Activated naive CD4-positive, alpha-beta T cell treated with anti-CD3 and anti-CD28 coated beads, Interleukin-2, amount 50 U/mL, for 72 hours (primary cell): Measurements from ENCODE around the gene OLFML2B. TPM values are rescaled to one million over a fixed set of nuclear protein-coding genes. Genes with fewer than 3 reads are reported as not detected.

Experiments
- ATAC-seq, 2 donors: fragments of 150-1000 bp; cut with Tn5 transposase; 2 replicates each; pipeline ENCODE4 v1.10.0; 2021; ENCODE audit warnings: mild to moderate bottlenecking in 2 of 2, moderate library complexity in 2 of 2
- DNase-seq, 2 donors: peaks; one replicate each; pipeline ENCODE4 v3.0.0; 2021 to 2022; ENCODE audit warnings: low spot score in 2 of 2
- H3K27ac Mint-ChIP-seq, 2 donors: one replicate each; pipeline ENCODE4 v1.8.0; 2022; ENCODE audit warnings: mild to moderate bottlenecking in 2 of 2, mixed read lengths in 2 of 2
- H3K36me3 Mint-ChIP-seq, 2 donors: one replicate each; pipeline ENCODE4 v1.8.0; 2022; ENCODE audit warnings: mixed read lengths in 2 of 2
- H3K9me3 Mint-ChIP-seq, 2 donors: one replicate each; pipeline ENCODE4 v1.8.0; 2022; ENCODE audit warnings: mixed read lengths in 2 of 2
- total RNA-seq, 2 donors: library from RNA; stranded (reverse); gene quantifications; one replicate each; pipeline ENCODE4 v1.2.3, GENCODE V29; 2022

The OLFML2B gene
- total RNA-seq, 2 donors from 2014 or later: 0.14 to 0.18 TPM

GRCh38 chr1:162042361-162042760, 18.7 kb upstream of the OLFML2B start:
- no peaks in the 10 kb centered on the region for H3K36me3 Mint-ChIP-seq
- no peaks in the 10 kb centered on the region for H3K9me3 Mint-ChIP-seq
- H3K27ac Mint-ChIP-seq: no peak overlapping the region
- no peak for DNase-seq
- ATAC-seq: no peak

- no peak for DNase-seq
- Mint-ChIP-seq H3K9me3 (no peaks in the 10 kb centered on the region), H3K36me3 (no peaks in the 10 kb centered on the region), H3K27ac (no peak overlapping the region)
- no peak for ATAC-seq
These were observed 17.0 kb upstream of the OLFML2B start for GRCh38 chr1:162040657-162041056.

GRCh38 chr1:162040001-162040400, 16.3 kb upstream of the OLFML2B start:
- Mint-ChIP-seq H3K27ac (no peak overlapping the region), H3K36me3 (no peaks in the 10 kb centered on the region), H3K9me3 (no peaks in the 10 kb centered on the region)
- DNase-seq: no peak
- ATAC-seq: no peak

GRCh38 chr1:162038624-162039023, 15.0 kb upstream of the OLFML2B start:
- H3K9me3 Mint-ChIP-seq: no peaks in the 10 kb centered on the region
- no peaks in the 10 kb centered on the region for H3K36me3 Mint-ChIP-seq
- ATAC-seq (no peak), DNase-seq (no peak)
- H3K27ac Mint-ChIP-seq: no peak overlapping the region

- Mint-ChIP-seq H3K9me3 (no peaks in the 10 kb centered on the region), H3K36me3 (no peaks in the 10 kb centered on the region)
- ATAC-seq: no peak
These were observed 12.5 kb upstream of the OLFML2B start for GRCh38 chr1:162036163-162036562.

GRCh38 chr1:162035241-162035640, 11.6 kb upstream of the OLFML2B start:
- H3K36me3 Mint-ChIP-seq: no peaks in the 10 kb centered on the region
- H3K27ac Mint-ChIP-seq: no peak overlapping the region
- DNase-seq (no peak), ATAC-seq (peak; percentile 30 to 36)
- H3K9me3 Mint-ChIP-seq: no peaks in the 10 kb centered on the region

More at GRCh38 chr1:162036163-162036562, 12.5 kb upstream of the OLFML2B start:
- no peak overlapping the region for H3K27ac Mint-ChIP-seq
- no peak for DNase-seq

GRCh38 chr1:162033428-162033827, 9.8 kb upstream of the OLFML2B start:
- Mint-ChIP-seq H3K36me3 (no peaks in the 10 kb centered on the region), H3K27ac (no peak overlapping the region), H3K9me3 (no peaks in the 10 kb centered on the region)
- DNase-seq (no peak), ATAC-seq (no peak)

GRCh38 chr1:162030759-162031280, 7.2 kb upstream of the OLFML2B start:
- ATAC-seq (no peak), DNase-seq (no peak)
- Mint-ChIP-seq H3K36me3 (no peaks in the 10 kb centered on the region), H3K9me3 (no peaks in the 10 kb centered on the region), H3K27ac (no peak overlapping the region)

- Mint-ChIP-seq H3K9me3 (no peaks in the 10 kb centered on the region), H3K27ac (no peak overlapping the region), H3K36me3 (no peaks in the 10 kb centered on the region)
- DNase-seq (no peak), ATAC-seq (no peak)
These were observed 5.5 kb upstream of the OLFML2B start for GRCh38 chr1:162029157-162029556.

GRCh38 chr1:162028726-162029125, 5.1 kb upstream of the OLFML2B start:
- no peaks in the 10 kb centered on the region for H3K9me3 Mint-ChIP-seq
- no peak overlapping the region for H3K27ac Mint-ChIP-seq
- DNase-seq: no peak

GRCh38 chr1:162026881-162027280, 3.2 kb upstream of the OLFML2B start:
- no peak for DNase-seq
- no peak for ATAC-seq
- Mint-ChIP-seq H3K27ac (no peak overlapping the region), H3K36me3 (peaks cover 0 to 4% of the 10 kb centered on the region in 2 donors), H3K9me3 (no peaks in the 10 kb centered on the region)

More at GRCh38 chr1:162028726-162029125, 5.1 kb upstream of the OLFML2B start:
- no peak for ATAC-seq
- no peaks in the 10 kb centered on the region for H3K36me3 Mint-ChIP-seq

- H3K36me3 Mint-ChIP-seq: peaks cover 0 to 4% of the 10 kb centered on the region in 2 donors
- ATAC-seq (no peak), DNase-seq (no peak)
- no peaks in the 10 kb centered on the region for H3K9me3 Mint-ChIP-seq
- no peak overlapping the region for H3K27ac Mint-ChIP-seq
These were observed 1.9 kb upstream of the OLFML2B start for GRCh38 chr1:162025541-162025940.

GRCh38 chr1:162023181-162023546, 505 bp downstream of the OLFML2B start:
- Mint-ChIP-seq H3K27ac (no peak overlapping the region), H3K36me3 (peaks cover 0 to 4% of the 10 kb centered on the region in 2 donors), H3K9me3 (no peaks in the 10 kb centered on the region)
- ATAC-seq: no peak
- no peak for DNase-seq

GRCh38 chr1:162022626-162023025, 1.0 kb downstream of the OLFML2B start:
- ATAC-seq: no peak
- H3K27ac Mint-ChIP-seq: no peak overlapping the region
- no peak for DNase-seq
- peaks cover 0 to 4% of the 10 kb centered on the region in 2 donors for H3K36me3 Mint-ChIP-seq
- no peaks in the 10 kb centered on the region for H3K9me3 Mint-ChIP-seq

GRCh38 chr1:162021124-162021523, 2.5 kb downstream of the OLFML2B start:
- peaks cover 0 to 4% of the 10 kb centered on the region in 2 donors for H3K36me3 Mint-ChIP-seq
- no peak for DNase-seq
- no peak overlapping the region for H3K27ac Mint-ChIP-seq
- H3K9me3 Mint-ChIP-seq: no peaks in the 10 kb centered on the region
- no peak for ATAC-seq

GRCh38 chr1:162020150-162020549, 3.5 kb downstream of the OLFML2B start:
- Mint-ChIP-seq H3K36me3 (peaks cover 0 to 4% of the 10 kb centered on the region in 2 donors), H3K9me3 (no peaks in the 10 kb centered on the region), H3K27ac (peak overlapping the region in 1 of 2 donors; percentile 5)
- ATAC-seq (no peak), DNase-seq (no peak)

- no peak for DNase-seq
- no peak overlapping the region for H3K27ac Mint-ChIP-seq
- H3K9me3 Mint-ChIP-seq: no peaks in the 10 kb centered on the region
- ATAC-seq: no peak
- H3K36me3 Mint-ChIP-seq: peaks cover 0 to 4% of the 10 kb centered on the region in 2 donors
These were observed 4.2 kb downstream of the OLFML2B start for GRCh38 chr1:162019446-162019845.

GRCh38 chr1:162019006-162019405, 4.7 kb downstream of the OLFML2B start:
- ATAC-seq (no peak), DNase-seq (no peak)
- Mint-ChIP-seq H3K36me3 (peaks cover 0 to 4% of the 10 kb centered on the region in 2 donors), H3K9me3 (no peaks in the 10 kb centered on the region), H3K27ac (no peak overlapping the region)

- no peak overlapping the region for H3K27ac Mint-ChIP-seq
- no peaks in the 10 kb centered on the region for H3K9me3 Mint-ChIP-seq
- no peak for ATAC-seq
- peaks cover 0 to 3% of the 10 kb centered on the region in 2 donors for H3K36me3 Mint-ChIP-seq
- DNase-seq: no peak
These were observed 5.3 kb downstream of the OLFML2B start for GRCh38 chr1:162018418-162018817.
